GM19193 (cell line): ENCODE results near the gene RESP18.

Experiments used
- POLR2A ChIP-seq: IDR thresholded peaks from 4 replicates; pipeline ENCODE4 v1.6.1; 2011; ENCODE audit not compliant: insufficient read depth, insufficient read length; ENCODE audit errors: extremely low read depth

RESP18 gene

GRCh38 chr2:219332542-219332941, at the start of gene RESP18:
RESP18 (minus strand) TSS chr2:219332744.
- TF ChIP-seq POLR2A: no peak

- TF ChIP-seq POLR2A: no peak
Measured at GRCh38 chr2:219381448-219381847, 48.9 kb upstream of the RESP18 start.

- TF ChIP-seq POLR2A: no peak
Measured at GRCh38 chr2:219380926-219381325, 48.4 kb upstream of the RESP18 start.

GRCh38 chr2:219378163-219378851, 45.8 kb upstream of the RESP18 start:
- no peak for TF ChIP-seq POLR2A

GRCh38 chr2:219369447-219369861, 36.9 kb upstream of the RESP18 start:
- no peak for TF ChIP-seq POLR2A

- TF ChIP-seq POLR2A: no peak
Measured at GRCh38 chr2:219368690-219369191, 36.2 kb upstream of the RESP18 start.

GRCh38 chr2:219362524-219363164, 30.1 kb upstream of the RESP18 start:
- no peak for TF ChIP-seq POLR2A

GRCh38 chr2:219362072-219362471, 29.5 kb upstream of the RESP18 start:
- TF ChIP-seq POLR2A: no peak

GRCh38 chr2:219358170-219359075, 25.9 kb upstream of the RESP18 start:
- TF ChIP-seq POLR2A: no peak

- no peak for TF ChIP-seq POLR2A
Measured at GRCh38 chr2:219356834-219357233, 24.3 kb upstream of the RESP18 start.

GRCh38 chr2:219354582-219354981, 22.0 kb upstream of the RESP18 start:
- no peak for TF ChIP-seq POLR2A

GRCh38 chr2:219353129-219353528, 20.6 kb upstream of the RESP18 start:
- no peak for TF ChIP-seq POLR2A

GRCh38 chr2:219352448-219353023, 20.0 kb upstream of the RESP18 start:
- TF ChIP-seq POLR2A: no peak

GRCh38 chr2:219350710-219351221, 18.2 kb upstream of the RESP18 start:
- no peak for TF ChIP-seq POLR2A

GRCh38 chr2:219350215-219350614, 17.7 kb upstream of the RESP18 start:
- TF ChIP-seq POLR2A: no peak
